Measurements from ENCODE around the gene ADAM12.

- no peak for TF ChIP-seq EZH2 (IDR thresholded peaks at IDR 0.05)
- TF ChIP-seq, protein P1, sequence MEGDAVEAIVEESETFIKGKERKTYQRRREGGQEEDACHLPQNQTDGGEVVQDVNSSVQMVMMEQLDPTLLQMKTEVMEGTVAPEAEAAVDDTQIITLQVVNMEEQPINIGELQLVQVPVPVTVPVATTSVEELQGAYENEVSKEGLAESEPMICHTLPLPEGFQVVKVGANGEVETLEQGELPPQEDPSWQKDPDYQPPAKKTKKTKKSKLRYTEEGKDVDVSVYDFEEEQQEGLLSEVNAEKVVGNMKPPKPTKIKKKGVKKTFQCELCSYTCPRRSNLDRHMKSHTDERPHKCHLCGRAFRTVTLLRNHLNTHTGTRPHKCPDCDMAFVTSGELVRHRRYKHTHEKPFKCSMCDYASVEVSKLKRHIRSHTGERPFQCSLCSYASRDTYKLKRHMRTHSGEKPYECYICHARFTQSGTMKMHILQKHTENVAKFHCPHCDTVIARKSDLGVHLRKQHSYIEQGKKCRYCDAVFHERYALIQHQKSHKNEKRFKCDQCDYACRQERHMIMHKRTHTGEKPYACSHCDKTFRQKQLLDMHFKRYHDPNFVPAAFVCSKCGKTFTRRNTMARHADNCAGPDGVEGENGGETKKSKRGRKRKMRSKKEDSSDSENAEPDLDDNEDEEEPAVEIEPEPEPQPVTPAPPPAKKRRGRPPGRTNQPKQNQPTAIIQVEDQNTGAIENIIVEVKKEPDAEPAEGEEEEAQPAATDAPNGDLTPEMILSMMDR (IDR thresholded peaks at IDR 0.05) = no peak
These were observed 259.7 kb downstream of the ADAM12 start for GRCh38 chr10:126128581-126128980.
